Lower leg skin (tissue), 4 donors: Measurements from ENCODE around the gene AK2. TPM values are rescaled to one million over a fixed set of nuclear protein-coding genes. Genes with fewer than 3 reads are reported as not detected.
"Not testable (repeated sequence)": the region's sequence is repeated elsewhere in the genome, so short reads cannot be mapped to it uniquely, and the experiment has no call there.

Source experiments
- DNase-seq, 2 donors: peaks; one replicate each; pipeline ENCODE4 v3.0.0-alpha.2; 2019; ENCODE audit warnings: low spot score in 2 of 2
- H3K4me3 ChIP-seq: fragments of 200-600 bp; sonication (generic); 2 replicates; pipeline ENCODE4 v1.5.1; 2017; ENCODE audit warnings: mild to moderate bottlenecking, low read depth; ENCODE audit not compliant: poor library complexity, severe bottlenecking
- CTCF ChIP-seq, 3 donors: fragments of 450-650 bp; IDR thresholded peaks; one replicate each; pipeline ENCODE4 v1.5.1; 2016; ENCODE audit warnings: antibody characterized with exemption in 3 of 3, mild to moderate bottlenecking in 3 of 3, moderate library complexity in 2 of 3
- POLR2A ChIP-seq, 2 donors: fragments of 450-650 bp; IDR thresholded peaks; one replicate each; pipeline ENCODE4 v1.6.1; 2016 to 2017; ENCODE audit warnings: antibody characterized with exemption in 2 of 2, mild to moderate bottlenecking in 1 of 2, moderate library complexity in 1 of 2
- WGBS, 2 donors: methylation state at CpG; one replicate each; pipeline ENCODE4 v1.1.5; 2018; 5-methylcytosine and 5-hydroxymethylcytosine counted together
- intact Hi-C: fragments of 100-400 bp; cut with DNase I; formaldehyde crosslinking; loops from one replicate; pipeline ENCODE4 v1.15.0; 2023; ENCODE audit warnings: low total_unique reads
- total RNA-seq, 4 donors: library from RNA; depleted of rRNA; stranded (reverse); fragments of >200 nt; gene quantifications; one replicate each; pipeline ENCODE4 v1.1.0, GENCODE V29; 2016

Gene AK2
- total RNA-seq, 4 donors from 2014 or later, result 90.0 to 247 (median 144) TPM

- no peak for TF ChIP-seq CTCF (IDR thresholded peaks at IDR 0.05)
- no peak for TF ChIP-seq POLR2A (IDR thresholded peaks at IDR 0.05)
- H3K4me3 ChIP-seq, result no peak overlapping the region
- 93% methylated on average over 1 of the region's 1 CpG for WGBS, 2 donors
- intact Hi-C loops, result no loop called here
- no peak for DNase-seq
Measured at GRCh38 chr1:33070628-33071027, 33.9 kb upstream of the AK2 start.

- WGBS, 2 donors, result 37 to 38% methylated on average over 2 of the region's 2 CpGs
- DNase-seq, intact Hi-C loops, H3K4me3 ChIP-seq: not testable (repeated sequence)
Measured at GRCh38 chr1:33068108-33068507, 31.4 kb upstream of the AK2 start.

- DNase-seq, intact Hi-C loops, H3K4me3 ChIP-seq: not testable (repeated sequence)
- 94 to 96% methylated on average over 3 of the region's 3 CpGs for WGBS, 2 donors
Measured at GRCh38 chr1:33066477-33066876, 29.8 kb upstream of the AK2 start.

GRCh38 chr1:33065301-33065700, 28.6 kb upstream of the AK2 start:
- intact Hi-C loops, result no loop called here
- WGBS, 2 donors, result 89 to 92% methylated on average over 10 of the region's 10 CpGs
- DNase-seq, result no peak
- H3K4me3 ChIP-seq, result no peak overlapping the region
- TF ChIP-seq CTCF (IDR thresholded peaks at IDR 0.05) (no peak), POLR2A (IDR thresholded peaks at IDR 0.05) (no peak)

- whole genome bisulfite sequencing, 2 donors, result 94 to 95% methylated on average over 9 of the region's 9 CpGs
- DNase-seq, H3K4me3 ChIP-seq, intact Hi-C loops: not testable (repeated sequence)
Measured at GRCh38 chr1:33064284-33064683, 27.6 kb upstream of the AK2 start.

- TF ChIP-seq CTCF (IDR thresholded peaks at IDR 0.05) (no peak), POLR2A (IDR thresholded peaks at IDR 0.05) (no peak)
- H3K4me3 ChIP-seq, result no peak overlapping the region
- no peak for DNase-seq
- intact Hi-C loops, result no loop called here
Measured at GRCh38 chr1:33061834-33062233, 25.2 kb upstream of the AK2 start.

GRCh38 chr1:33060579-33061083, 23.9 kb upstream of the AK2 start:
- no peak for TF ChIP-seq POLR2A (IDR thresholded peaks at IDR 0.05)
- TF ChIP-seq CTCF (IDR thresholded peaks at IDR 0.05), result no peak
- no peak overlapping the region for H3K4me3 ChIP-seq
- WGBS, 2 donors, result 15 to 33% methylated on average over 2 of the region's 2 CpGs
- DNase-seq, result peak in 1 of 2 donors; percentile 33
- intact Hi-C loops, result no loop called here
